ENCODE measurements around the gene ZNF738. TPM values are rescaled to one million over a fixed set of nuclear protein-coding genes. Genes with fewer than 3 reads are reported as not detected.

The ZNF738 gene
- polyA plus RNA-seq, 1 of the 3 experiments (the other 2 are of a cell fraction), result 8.1 TPM

DNA sequence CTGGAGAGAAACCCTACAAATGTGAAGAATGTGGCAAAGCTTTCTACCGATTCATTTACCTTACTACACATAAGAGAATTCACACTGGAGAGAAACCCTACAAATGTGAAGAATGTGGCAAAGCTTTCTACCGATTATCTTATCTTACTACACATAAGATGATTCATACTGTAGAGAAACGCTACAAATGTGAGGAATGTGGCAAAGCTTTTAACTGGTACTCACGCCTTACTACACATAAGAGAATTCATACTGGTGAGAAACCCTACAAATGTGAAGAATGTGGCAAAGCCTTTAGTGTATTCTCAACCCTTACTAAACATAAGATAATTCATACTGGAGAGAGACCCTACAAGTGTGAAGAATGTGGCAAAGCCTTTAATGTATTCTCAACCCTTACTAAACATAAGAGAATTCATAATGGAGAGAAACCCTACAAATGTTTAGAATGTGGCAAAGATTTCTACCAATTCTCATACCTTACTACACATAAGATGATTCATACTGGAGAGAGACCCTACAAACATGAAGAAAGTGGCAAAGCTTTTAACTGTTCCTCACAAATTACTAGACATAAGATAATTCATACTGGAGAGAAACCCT is 25.3 kb downstream of the ZNF738 start:
- 87% methylated on average over 4 of the region's 4 CpGs for WGBS (ENCODE audit: low lambda C conversion rate)
- peaks cover 5 to 26% of the 10 kb centered on the region in 2 experiments for H3K36me3 ChIP-seq (replicated peaks in 1 of 2; ENCODE audit: control insufficient read depth in 1 of 2, insufficient read depth in 2 of 2, low read length in 1 of 2)
- POLR2A ChIA-PET, result no interaction called here
- no peaks in the 10 kb centered on the region for H3F3A ChIP-seq (replicated peaks; ENCODE audit: insufficient read depth)
- no peaks in the 10 kb centered on the region for H3K79me2 ChIP-seq (ENCODE audit: insufficient read depth)
- no peak overlapping the region for H3K4me2 ChIP-seq
- no peak overlapping the region for H3K9ac ChIP-seq
- no peaks in the 10 kb centered on the region for H3K9me2 ChIP-seq
- H4K20me1 ChIP-seq (ENCODE audit: insufficient read depth), result no peaks in the 10 kb centered on the region
- H3K9me3 ChIP-seq, result peaks cover 34% of the 10 kb centered on the region
- no peaks in the 10 kb centered on the region for H3K27me3 ChIP-seq (ENCODE audit: insufficient read depth)
- H3K4me1 ChIP-seq (ENCODE audit: control insufficient read depth in 1 of 2, insufficient read depth in 2 of 2, low read depth in 1 of 2, low read length in 1 of 2), result no peaks in the 10 kb centered on the region
- H3K4me3 ChIP-seq (ENCODE audit: low read depth in 2 of 2, low read length in 1 of 2), result no peak overlapping the region
- no peak for DNase-seq
- no peak overlapping the region for H2AFZ ChIP-seq (ENCODE audit: low read depth)
- TF ChIP-seq NFIC (IDR thresholded peaks at IDR 0.05; ENCODE audit: borderline replicate concordance), result no peak
- TF ChIP-seq CTCF (IDR thresholded peaks at IDR 0.05), result no peak
- TF ChIP-seq ELF1 (IDR thresholded peaks at IDR 0.05), result no peak
- TF ChIP-seq, protein P1, sequence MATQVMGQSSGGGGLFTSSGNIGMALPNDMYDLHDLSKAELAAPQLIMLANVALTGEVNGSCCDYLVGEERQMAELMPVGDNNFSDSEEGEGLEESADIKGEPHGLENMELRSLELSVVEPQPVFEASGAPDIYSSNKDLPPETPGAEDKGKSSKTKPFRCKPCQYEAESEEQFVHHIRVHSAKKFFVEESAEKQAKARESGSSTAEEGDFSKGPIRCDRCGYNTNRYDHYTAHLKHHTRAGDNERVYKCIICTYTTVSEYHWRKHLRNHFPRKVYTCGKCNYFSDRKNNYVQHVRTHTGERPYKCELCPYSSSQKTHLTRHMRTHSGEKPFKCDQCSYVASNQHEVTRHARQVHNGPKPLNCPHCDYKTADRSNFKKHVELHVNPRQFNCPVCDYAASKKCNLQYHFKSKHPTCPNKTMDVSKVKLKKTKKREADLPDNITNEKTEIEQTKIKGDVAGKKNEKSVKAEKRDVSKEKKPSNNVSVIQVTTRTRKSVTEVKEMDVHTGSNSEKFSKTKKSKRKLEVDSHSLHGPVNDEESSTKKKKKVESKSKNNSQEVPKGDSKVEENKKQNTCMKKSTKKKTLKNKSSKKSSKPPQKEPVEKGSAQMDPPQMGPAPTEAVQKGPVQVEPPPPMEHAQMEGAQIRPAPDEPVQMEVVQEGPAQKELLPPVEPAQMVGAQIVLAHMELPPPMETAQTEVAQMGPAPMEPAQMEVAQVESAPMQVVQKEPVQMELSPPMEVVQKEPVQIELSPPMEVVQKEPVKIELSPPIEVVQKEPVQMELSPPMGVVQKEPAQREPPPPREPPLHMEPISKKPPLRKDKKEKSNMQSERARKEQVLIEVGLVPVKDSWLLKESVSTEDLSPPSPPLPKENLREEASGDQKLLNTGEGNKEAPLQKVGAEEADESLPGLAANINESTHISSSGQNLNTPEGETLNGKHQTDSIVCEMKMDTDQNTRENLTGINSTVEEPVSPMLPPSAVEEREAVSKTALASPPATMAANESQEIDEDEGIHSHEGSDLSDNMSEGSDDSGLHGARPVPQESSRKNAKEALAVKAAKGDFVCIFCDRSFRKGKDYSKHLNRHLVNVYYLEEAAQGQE (IDR thresholded peaks at IDR 0.05; ENCODE audit: low read depth, low read length), result no peak
- no peak for TF ChIP-seq RCOR1 (IDR thresholded peaks at IDR 0.05; ENCODE audit: low read length)
- TF ChIP-seq GATA2 (CRISPR knock-in tag; IDR thresholded peaks at IDR 0.05), result no peak
- TF ChIP-seq, protein P2, sequence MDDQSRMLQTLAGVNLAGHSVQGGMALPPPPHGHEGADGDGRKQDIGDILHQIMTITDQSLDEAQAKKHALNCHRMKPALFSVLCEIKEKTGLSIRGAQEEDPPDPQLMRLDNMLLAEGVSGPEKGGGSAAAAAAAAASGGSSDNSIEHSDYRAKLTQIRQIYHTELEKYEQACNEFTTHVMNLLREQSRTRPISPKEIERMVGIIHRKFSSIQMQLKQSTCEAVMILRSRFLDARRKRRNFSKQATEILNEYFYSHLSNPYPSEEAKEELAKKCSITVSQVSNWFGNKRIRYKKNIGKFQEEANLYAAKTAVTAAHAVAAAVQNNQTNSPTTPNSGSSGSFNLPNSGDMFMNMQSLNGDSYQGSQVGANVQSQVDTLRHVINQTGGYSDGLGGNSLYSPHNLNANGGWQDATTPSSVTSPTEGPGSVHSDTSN (IDR thresholded peaks at IDR 0.05), result no peak
- TF ChIP-seq, protein P3, sequence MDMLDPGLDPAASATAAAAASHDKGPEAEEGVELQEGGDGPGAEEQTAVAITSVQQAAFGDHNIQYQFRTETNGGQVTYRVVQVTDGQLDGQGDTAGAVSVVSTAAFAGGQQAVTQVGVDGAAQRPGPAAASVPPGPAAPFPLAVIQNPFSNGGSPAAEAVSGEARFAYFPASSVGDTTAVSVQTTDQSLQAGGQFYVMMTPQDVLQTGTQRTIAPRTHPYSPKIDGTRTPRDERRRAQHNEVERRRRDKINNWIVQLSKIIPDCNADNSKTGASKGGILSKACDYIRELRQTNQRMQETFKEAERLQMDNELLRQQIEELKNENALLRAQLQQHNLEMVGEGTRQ (IDR thresholded peaks at IDR 0.05; ENCODE audit: borderline replicate concordance, low read depth, low read length), result no peak
- no peak overlapping the region for H3K27ac ChIP-seq (ENCODE audit: low read depth in 2 of 2, low read length in 1 of 2)
- CTCF ChIA-PET, result no interaction called here
